ENCODE results near the gene SOCS7.

Gene SOCS7

DNA sequence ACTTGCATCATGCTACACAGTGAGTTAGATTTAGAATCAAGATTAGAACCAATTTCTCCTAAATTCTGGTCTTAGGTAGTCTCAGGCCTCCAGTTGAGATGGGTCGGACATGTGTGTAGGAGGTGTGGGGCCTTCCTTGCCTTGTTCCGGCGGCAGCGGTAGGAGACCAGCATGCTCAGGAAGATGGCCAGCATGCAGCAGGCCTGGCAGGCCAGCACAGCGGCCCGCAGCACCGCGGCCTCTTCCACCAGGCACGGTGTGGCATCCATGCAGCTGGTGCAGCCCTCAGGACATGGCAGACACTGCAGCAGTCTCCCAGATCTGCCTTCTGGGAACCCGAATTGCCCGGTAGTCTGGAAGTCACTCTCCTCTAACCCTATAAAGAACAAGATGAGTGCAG, 14.8 kb upstream of the SOCS7 start:
- DNase-seq (ENCODE audit: low read depth, low spot score) = no peak
- TF ChIP-seq, protein P1, sequence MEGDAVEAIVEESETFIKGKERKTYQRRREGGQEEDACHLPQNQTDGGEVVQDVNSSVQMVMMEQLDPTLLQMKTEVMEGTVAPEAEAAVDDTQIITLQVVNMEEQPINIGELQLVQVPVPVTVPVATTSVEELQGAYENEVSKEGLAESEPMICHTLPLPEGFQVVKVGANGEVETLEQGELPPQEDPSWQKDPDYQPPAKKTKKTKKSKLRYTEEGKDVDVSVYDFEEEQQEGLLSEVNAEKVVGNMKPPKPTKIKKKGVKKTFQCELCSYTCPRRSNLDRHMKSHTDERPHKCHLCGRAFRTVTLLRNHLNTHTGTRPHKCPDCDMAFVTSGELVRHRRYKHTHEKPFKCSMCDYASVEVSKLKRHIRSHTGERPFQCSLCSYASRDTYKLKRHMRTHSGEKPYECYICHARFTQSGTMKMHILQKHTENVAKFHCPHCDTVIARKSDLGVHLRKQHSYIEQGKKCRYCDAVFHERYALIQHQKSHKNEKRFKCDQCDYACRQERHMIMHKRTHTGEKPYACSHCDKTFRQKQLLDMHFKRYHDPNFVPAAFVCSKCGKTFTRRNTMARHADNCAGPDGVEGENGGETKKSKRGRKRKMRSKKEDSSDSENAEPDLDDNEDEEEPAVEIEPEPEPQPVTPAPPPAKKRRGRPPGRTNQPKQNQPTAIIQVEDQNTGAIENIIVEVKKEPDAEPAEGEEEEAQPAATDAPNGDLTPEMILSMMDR (IDR thresholded peaks at IDR 0.05; ENCODE audit: low read depth, low read length) = no peak
- in situ Hi-C loops (cut with HindIII; ENCODE audit: low sequenced_read_pairs) = no loop called here
- no peak overlapping the region for H3K4me3 ChIP-seq (ENCODE audit: low read depth, low read length)

DNA sequence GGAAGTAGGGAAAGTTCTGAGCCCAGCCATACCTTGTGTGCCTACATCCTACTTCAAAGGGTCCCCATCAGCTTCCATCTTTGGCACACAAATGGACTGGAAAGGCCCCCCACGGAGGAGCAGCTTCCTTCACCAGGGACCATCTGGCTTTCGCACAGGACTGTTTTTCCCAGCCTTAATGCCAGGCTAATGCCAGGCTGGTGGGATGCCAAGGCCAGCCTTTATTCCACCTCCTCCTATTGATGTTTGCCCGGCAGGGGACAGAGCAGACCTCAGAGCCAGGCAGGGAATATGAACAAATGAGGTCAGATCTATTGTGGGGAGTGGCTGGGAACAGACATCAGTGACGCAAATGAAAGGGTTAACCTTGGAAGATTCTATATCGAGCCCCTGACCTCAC, 13.6 kb upstream of the SOCS7 start:
- TF ChIP-seq, protein P1 (IDR thresholded peaks at IDR 0.05; ENCODE audit: low read depth, low read length) = no peak
- H3K4me3 ChIP-seq (ENCODE audit: low read depth, low read length) = no peak overlapping the region
- in situ Hi-C loops (cut with HindIII; ENCODE audit: low sequenced_read_pairs) = no loop called here
- no peak for DNase-seq (ENCODE audit: low read depth, low spot score)

DNA sequence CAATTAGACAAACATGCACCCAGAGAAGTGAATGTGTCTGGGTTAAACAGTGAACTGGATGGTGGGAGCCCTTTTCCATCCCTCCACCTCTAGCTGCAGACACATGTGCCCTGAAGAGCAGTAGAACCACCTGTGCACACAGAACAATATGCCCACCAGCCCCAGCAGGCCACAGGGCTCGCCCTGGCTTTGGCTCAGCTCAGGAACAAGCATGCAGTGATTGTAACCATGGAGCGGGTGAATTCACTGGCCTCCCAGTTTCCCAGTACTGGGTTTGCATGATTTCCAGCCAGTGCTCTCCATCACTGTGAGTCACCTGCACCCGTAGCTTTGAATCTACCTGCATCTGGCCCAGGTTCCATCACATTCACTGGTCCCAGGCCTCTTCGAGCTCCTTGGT, 13.1 kb upstream of the SOCS7 start:
- in situ Hi-C loops (cut with HindIII; ENCODE audit: low sequenced_read_pairs) = no loop called here
- no peak overlapping the region for H3K4me3 ChIP-seq (ENCODE audit: low read depth, low read length)
- TF ChIP-seq, protein P1 (IDR thresholded peaks at IDR 0.05; ENCODE audit: low read depth, low read length) = no peak
- DNase-seq (ENCODE audit: low read depth, low spot score) = no peak

DNA sequence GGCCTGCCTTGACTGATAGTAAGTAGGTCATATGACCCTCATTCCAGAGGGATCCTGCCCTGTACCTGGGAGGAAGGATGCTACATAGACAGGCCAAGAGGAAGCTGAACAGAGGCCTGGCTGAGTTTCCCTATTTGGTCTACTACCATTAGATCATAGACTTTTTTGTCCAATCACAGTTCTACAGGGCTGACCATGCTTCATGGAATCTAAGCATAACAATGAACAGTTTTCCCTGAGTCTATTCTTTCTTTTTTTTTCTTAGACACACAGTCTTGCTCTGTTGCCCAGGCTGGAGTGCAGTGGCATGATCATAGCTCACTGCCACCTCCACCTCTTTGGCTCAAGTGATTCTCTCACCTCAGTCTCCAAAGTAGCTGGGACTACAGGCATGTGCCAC, 11.8 kb upstream of the SOCS7 start:
- no peak for DNase-seq (ENCODE audit: low read depth, low spot score)
- no peak overlapping the region for H3K4me3 ChIP-seq (ENCODE audit: low read depth, low read length)
- TF ChIP-seq, protein P1 (IDR thresholded peaks at IDR 0.05; ENCODE audit: low read depth, low read length) = no peak
- in situ Hi-C loops (cut with HindIII; ENCODE audit: low sequenced_read_pairs) = no loop called here

DNA sequence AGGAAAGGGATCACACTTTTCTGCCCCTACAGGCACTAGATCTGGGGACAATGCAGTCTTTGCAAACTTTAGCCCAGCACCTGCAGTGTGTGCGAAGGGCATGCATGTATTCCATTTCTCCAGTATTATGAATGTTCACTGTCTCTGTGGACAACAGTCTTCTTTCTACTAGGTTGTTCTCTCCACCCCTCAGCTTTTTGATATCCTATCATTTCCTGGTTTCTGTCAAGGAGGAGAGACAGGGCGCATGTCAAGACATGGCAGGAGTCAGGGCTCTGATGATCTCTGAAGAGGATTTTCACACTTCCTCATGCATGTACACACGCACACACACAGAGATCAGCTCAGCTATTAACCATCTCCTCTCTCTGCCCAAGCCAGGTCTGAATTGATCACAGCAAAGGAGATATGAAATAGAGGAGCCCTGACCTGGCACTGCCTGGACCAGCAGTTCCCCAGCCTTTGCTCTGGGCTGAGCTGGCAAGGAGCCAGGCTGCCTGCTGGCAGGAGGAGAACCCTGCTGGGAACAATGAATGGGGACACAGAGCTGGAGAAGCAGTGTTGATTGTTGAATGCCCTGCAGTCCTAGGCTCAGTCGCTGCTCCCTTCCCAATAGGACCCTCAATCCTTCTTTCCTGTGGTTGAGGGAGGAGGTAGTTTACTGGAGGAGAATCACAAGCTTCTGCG, 10.5 kb upstream of the SOCS7 start:
- peak; percentile 12 for DNase-seq (ENCODE audit: low read depth, low spot score)
- H3K4me3 ChIP-seq (ENCODE audit: low read depth, low read length) = no peak overlapping the region
- TF ChIP-seq, protein P1 (IDR thresholded peaks at IDR 0.05; ENCODE audit: low read depth, low read length) = no peak
- in situ Hi-C loops (cut with HindIII; ENCODE audit: low sequenced_read_pairs) = no loop called here

DNA sequence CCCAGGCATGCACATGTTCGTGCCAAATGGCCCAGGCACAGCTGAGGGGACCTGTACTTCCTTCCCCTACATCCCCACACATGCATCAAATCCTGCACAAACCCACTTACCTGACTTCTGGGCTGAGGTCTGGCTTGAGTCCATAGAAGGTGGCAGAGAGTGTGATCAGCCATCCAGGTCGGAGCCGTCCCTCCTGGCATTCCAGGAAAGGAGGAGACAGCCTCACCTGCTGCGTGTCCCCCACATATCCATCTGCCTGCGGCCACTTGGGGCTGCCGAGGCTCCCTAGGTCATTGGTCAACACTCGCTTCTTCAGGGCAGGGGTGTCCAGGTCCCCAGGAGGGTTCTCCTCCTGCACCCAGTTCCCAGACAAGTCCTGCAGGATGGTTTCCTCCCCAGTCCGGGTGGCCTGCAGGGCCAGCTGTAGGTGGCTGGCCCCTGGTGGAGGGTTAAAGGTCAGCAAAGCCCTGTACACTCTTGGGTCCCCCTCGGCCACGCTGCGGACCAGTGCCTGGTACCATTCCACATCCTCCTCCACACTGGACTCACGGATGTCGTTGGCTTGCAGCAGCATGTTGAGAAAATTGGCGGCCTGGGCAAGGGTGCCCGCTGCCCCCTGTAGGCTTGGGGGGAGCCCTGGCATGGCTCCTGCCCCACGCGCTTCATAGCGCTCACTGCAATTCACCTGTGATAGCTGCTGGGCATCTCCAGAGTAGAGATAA, 8.6 kb upstream of the SOCS7 start:
- in situ Hi-C loops (cut with HindIII; ENCODE audit: low sequenced_read_pairs) = no loop called here
- no peak overlapping the region for H3K4me3 ChIP-seq (ENCODE audit: low read depth, low read length)
- TF ChIP-seq, protein P1 (IDR thresholded peaks at IDR 0.05; ENCODE audit: low read depth, low read length) = no peak
- no peak for DNase-seq (ENCODE audit: low read depth, low spot score)
